Measurements from ENCODE around the gene CYGB.

Gene CYGB

GRCh38 chr17:76490112-76490710 is 47.3 kb downstream of the CYGB start:
- TF ChIP-seq CTCF (conservative IDR thresholded peaks at IDR 0.05; ENCODE audit: control insufficient read depth, insufficient read depth, low read depth, low read length): no peak
- no peak for DNase-seq (ENCODE audit: low read depth)
- no peak overlapping the region for H3K4me3 ChIP-seq (ENCODE audit: control insufficient read depth, low read depth, low read length)

- DNase-seq (ENCODE audit: low read depth): no peak
- no peak overlapping the region for H3K4me3 ChIP-seq (ENCODE audit: control insufficient read depth, low read depth, low read length)
- TF ChIP-seq CTCF (conservative IDR thresholded peaks at IDR 0.05; ENCODE audit: control insufficient read depth, insufficient read depth, low read depth, low read length): no peak
Measured at GRCh38 chr17:76487451-76488192, 49.9 kb downstream of the CYGB start.

GRCh38 chr17:76485569-76485968 is 51.9 kb downstream of the CYGB start:
- DNase-seq (ENCODE audit: low read depth): no peak
- H3K4me3 ChIP-seq (ENCODE audit: control insufficient read depth, low read depth, low read length): no peak overlapping the region
- TF ChIP-seq CTCF (conservative IDR thresholded peaks at IDR 0.05; ENCODE audit: control insufficient read depth, insufficient read depth, low read depth, low read length): no peak

GRCh38 chr17:76484228-76484725 is 53.2 kb downstream of the CYGB start:
- no peak for DNase-seq (ENCODE audit: low read depth)
- H3K4me3 ChIP-seq (ENCODE audit: control insufficient read depth, low read depth, low read length): no peak overlapping the region
- no peak for TF ChIP-seq CTCF (conservative IDR thresholded peaks at IDR 0.05; ENCODE audit: control insufficient read depth, insufficient read depth, low read depth, low read length)

GRCh38 chr17:76481071-76481655 is 56.3 kb downstream of the CYGB start:
- DNase-seq (ENCODE audit: low read depth): no peak
- H3K4me3 ChIP-seq (ENCODE audit: control insufficient read depth, low read depth, low read length): no peak overlapping the region
- no peak for TF ChIP-seq CTCF (conservative IDR thresholded peaks at IDR 0.05; ENCODE audit: control insufficient read depth, insufficient read depth, low read depth, low read length)

GRCh38 chr17:76480632-76481031 is 56.9 kb downstream of the CYGB start:
- TF ChIP-seq CTCF (conservative IDR thresholded peaks at IDR 0.05; ENCODE audit: control insufficient read depth, insufficient read depth, low read depth, low read length): no peak
- no peak for DNase-seq (ENCODE audit: low read depth)
- H3K4me3 ChIP-seq (ENCODE audit: control insufficient read depth, low read depth, low read length): no peak overlapping the region
